IPS-11a (cell line): ENCODE measurements around the gene CEP295NL.
"Not testable (repeated sequence)": the region's sequence is repeated elsewhere in the genome, so short reads cannot be mapped to it uniquely, and the experiment has no call there.

ENCODE experiments used
- H3K4me3 ChIP-seq: one replicate; pipeline ENCODE4 v1.5.1; 2013; ENCODE audit warnings: low read depth, low read length, control low read depth

CEP295NL gene

GRCh38 chr17:78933025-78933958 is 30.3 kb upstream of the CEP295NL start:
- no peak overlapping the region for H3K4me3 ChIP-seq

GRCh38 chr17:78929908-78930775 is 27.1 kb upstream of the CEP295NL start:
- no peak overlapping the region for H3K4me3 ChIP-seq

- peak overlapping the region; percentile 31 for H3K4me3 ChIP-seq
Measured at GRCh38 chr17:78925662-78926555, 22.9 kb upstream of the CEP295NL start.

GRCh38 chr17:78925234-78925633 is 22.2 kb upstream of the CEP295NL start, which contains the start of gene TIMP2:
TIMP2 (minus strand) TSS chr17:78925387; CDS start chr17:78925088, 299 bp downstream.
- peak within 1 kb of the TSS; percentile 56 for H3K4me3 ChIP-seq

- H3K4me3 ChIP-seq = peak overlapping the region; percentile 56
Measured at GRCh38 chr17:78924481-78925151, 21.6 kb upstream of the CEP295NL start.

GRCh38 chr17:78923660-78924453 is 20.9 kb upstream of the CEP295NL start:
- H3K4me3 ChIP-seq = peak overlapping the region; percentile 56

GRCh38 chr17:78922816-78923498 is 20.0 kb upstream of the CEP295NL start:
- H3K4me3 ChIP-seq = no peak overlapping the region

- no peak overlapping the region for H3K4me3 ChIP-seq
Measured at GRCh38 chr17:78921437-78921971, 18.5 kb upstream of the CEP295NL start.

GRCh38 chr17:78920528-78920927 is 17.5 kb upstream of the CEP295NL start:
- H3K4me3 ChIP-seq = no peak overlapping the region

GRCh38 chr17:78919861-78920450 is 17.0 kb upstream of the CEP295NL start:
- no peak overlapping the region for H3K4me3 ChIP-seq

GRCh38 chr17:78918979-78919378 is 16.0 kb upstream of the CEP295NL start:
- H3K4me3 ChIP-seq = no peak overlapping the region

GRCh38 chr17:78917451-78918275 is 14.7 kb upstream of the CEP295NL start:
- H3K4me3 ChIP-seq = no peak overlapping the region

- H3K4me3 ChIP-seq = no peak overlapping the region
Measured at GRCh38 chr17:78915872-78916632, 13.1 kb upstream of the CEP295NL start.

- H3K4me3 ChIP-seq = no peak overlapping the region
Measured at GRCh38 chr17:78913115-78913514, 10.1 kb upstream of the CEP295NL start.

GRCh38 chr17:78912082-78912481 is 9.1 kb upstream of the CEP295NL start:
- H3K4me3 ChIP-seq = no peak overlapping the region

GRCh38 chr17:78911543-78911942 is 8.5 kb upstream of the CEP295NL start:
- not testable (repeated sequence) for H3K4me3 ChIP-seq
